ENCODE data around the gene FAM219A. TPM values are rescaled to one million over a fixed set of nuclear protein-coding genes. Genes with fewer than 3 reads are reported as not detected.

FAM219A gene
- total RNA-seq, 2 experiments from 2014 or later = 6.5 to 12.7 TPM

- no peak overlapping the region for H3K4me3 ChIP-seq (ENCODE audit: low read depth, low read length, poor library complexity, severe bottlenecking)
- no TSS peak for BruUV-seq (replicated peaks)
- H3K36me3 ChIP-seq (ENCODE audit: insufficient read depth, low read length) = no peaks in the 10 kb centered on the region
- no peak for DNase-seq (ENCODE audit: low spot score)
- H3K9me2 ChIP-seq (ENCODE audit: insufficient read depth, low read length) = no peaks in the 10 kb centered on the region
- no peak overlapping the region for H3K4me2 ChIP-seq (ENCODE audit: low read length)
- no peaks in the 10 kb centered on the region for H4K20me1 ChIP-seq (ENCODE audit: insufficient read depth, low read length)
- intact Hi-C loops (cut with micrococcal nuclease; ENCODE audit: unreplicated experiment) = no loop called here
- H3K4me1 ChIP-seq (ENCODE audit: insufficient read depth, low read length, poor library complexity, severe bottlenecking) = no peaks in the 10 kb centered on the region
- no peaks in the 10 kb centered on the region for H3K79me2 ChIP-seq (ENCODE audit: insufficient read depth, low read depth, low read length)
- no peak overlapping the region for H2AFZ ChIP-seq (ENCODE audit: low read length)
- TF ChIP-seq CTCF (conservative IDR thresholded peaks at IDR 0.05; ENCODE audit: low read length) = no peak
- TF ChIP-seq EZH2phosphoT487 (IDR thresholded peaks at IDR 0.05; ENCODE audit: borderline replicate concordance, low read depth, low read length) = no peak
- no peak overlapping the region for H3K27ac ChIP-seq (ENCODE audit: low read depth, low read length, poor library complexity, severe bottlenecking)
- ChIA-PET CTCF (ENCODE audit: unreplicated experiment) (no interaction called here), POLR2A (interaction anchor here (0.7 kb wide), 1 partner anchor 1031 kb away, joined by 5 read pairs; no protein-coding TSS in a partner anchor)
- no peaks in the 10 kb centered on the region for H3K9me3 ChIP-seq (ENCODE audit: low read length)
Measured at GRCh38 chr9:34479431-34479866, 21.1 kb upstream of the FAM219A start.

DNA sequence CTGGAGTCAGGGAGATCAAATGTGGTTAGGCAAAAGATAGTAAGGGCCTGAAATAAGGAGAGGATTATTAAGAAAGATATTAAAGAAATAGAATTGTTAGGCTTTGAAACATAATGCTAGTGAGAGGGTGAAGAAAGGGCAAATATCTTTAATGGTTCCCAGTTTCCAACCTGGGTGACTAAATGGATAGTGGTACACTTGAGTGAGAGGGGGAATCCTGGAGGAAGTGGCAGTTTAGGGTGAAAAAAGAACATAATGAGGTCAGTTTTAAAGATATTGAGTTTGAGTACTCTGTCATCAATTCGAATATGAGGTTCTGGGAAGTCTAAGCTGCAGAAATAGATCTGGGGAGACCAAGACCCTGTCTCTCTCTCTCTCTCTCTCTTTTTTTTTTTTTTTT, 19.2 kb upstream of the FAM219A start:
- no peaks in the 10 kb centered on the region for H3K4me1 ChIP-seq (ENCODE audit: insufficient read depth, low read length, poor library complexity, severe bottlenecking)
- H2AFZ ChIP-seq (ENCODE audit: low read length) = no peak overlapping the region
- CTCF ChIA-PET (ENCODE audit: unreplicated experiment) = no interaction called here
- no peaks in the 10 kb centered on the region for H3K36me3 ChIP-seq (ENCODE audit: insufficient read depth, low read length)
- no peak overlapping the region for H3K4me3 ChIP-seq (ENCODE audit: low read depth, low read length, poor library complexity, severe bottlenecking)
- H3K79me2 ChIP-seq (ENCODE audit: insufficient read depth, low read depth, low read length) = no peaks in the 10 kb centered on the region
- no peak overlapping the region for H3K4me2 ChIP-seq (ENCODE audit: low read length)
- POLR2A ChIA-PET = no interaction called here
- no peaks in the 10 kb centered on the region for H3K9me2 ChIP-seq (ENCODE audit: insufficient read depth, low read length)
- no peaks in the 10 kb centered on the region for H4K20me1 ChIP-seq (ENCODE audit: insufficient read depth, low read length)
- no peaks in the 10 kb centered on the region for H3K9me3 ChIP-seq (ENCODE audit: low read length)
- BruUV-seq (replicated peaks) = no TSS peak
- no peak for DNase-seq (ENCODE audit: low spot score)
- no peak overlapping the region for H3K27ac ChIP-seq (ENCODE audit: low read depth, low read length, poor library complexity, severe bottlenecking)
- TF ChIP-seq EZH2phosphoT487 (IDR thresholded peaks at IDR 0.05; ENCODE audit: borderline replicate concordance, low read depth, low read length) = no peak
- TF ChIP-seq CTCF (conservative IDR thresholded peaks at IDR 0.05; ENCODE audit: low read length) = no peak
- intact Hi-C loops (cut with micrococcal nuclease; ENCODE audit: unreplicated experiment) = no loop called here

DNA sequence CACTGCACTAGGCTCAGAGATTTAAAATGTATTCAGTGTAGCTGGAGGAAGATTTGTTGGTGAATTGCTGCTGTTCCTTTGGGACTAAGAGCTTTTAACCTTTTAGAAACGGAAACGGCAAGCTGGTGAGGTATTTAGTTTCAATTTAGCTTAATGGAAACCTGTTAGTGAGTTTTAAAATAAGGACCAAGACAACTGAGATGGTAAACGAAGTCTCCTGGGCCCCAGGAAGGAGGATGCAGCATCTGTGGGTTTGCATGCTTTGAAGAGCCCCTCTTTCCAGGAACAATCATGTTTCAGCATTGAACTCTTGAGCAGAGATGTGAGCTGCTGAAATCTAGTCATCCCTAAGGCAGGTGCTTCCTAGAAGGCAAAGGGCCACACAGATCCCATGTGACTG, 16.7 kb upstream of the FAM219A start:
- BruUV-seq (replicated peaks) = no TSS peak
- intact Hi-C loops (cut with micrococcal nuclease; ENCODE audit: unreplicated experiment) = no loop called here
- ChIA-PET POLR2A (no interaction called here), CTCF (ENCODE audit: unreplicated experiment) (no interaction called here)
- no peak overlapping the region for H3K27ac ChIP-seq (ENCODE audit: low read depth, low read length, poor library complexity, severe bottlenecking)
- no peak overlapping the region for H3K4me3 ChIP-seq (ENCODE audit: low read depth, low read length, poor library complexity, severe bottlenecking)
- H3K79me2 ChIP-seq (ENCODE audit: insufficient read depth, low read depth, low read length) = no peaks in the 10 kb centered on the region
- H4K20me1 ChIP-seq (ENCODE audit: insufficient read depth, low read length) = no peaks in the 10 kb centered on the region
- no peaks in the 10 kb centered on the region for H3K9me2 ChIP-seq (ENCODE audit: insufficient read depth, low read length)
- no peak overlapping the region for H3K4me2 ChIP-seq (ENCODE audit: low read length)
- H3K9me3 ChIP-seq (ENCODE audit: low read length) = no peaks in the 10 kb centered on the region
- H3K4me1 ChIP-seq (ENCODE audit: insufficient read depth, low read length, poor library complexity, severe bottlenecking) = no peaks in the 10 kb centered on the region
- peak; percentile 10 for DNase-seq (ENCODE audit: low spot score)
- H2AFZ ChIP-seq (ENCODE audit: low read length) = no peak overlapping the region
- no peaks in the 10 kb centered on the region for H3K36me3 ChIP-seq (ENCODE audit: insufficient read depth, low read length)
- TF ChIP-seq EZH2phosphoT487 (IDR thresholded peaks at IDR 0.05; ENCODE audit: borderline replicate concordance, low read depth, low read length) (no peak), CTCF (conservative IDR thresholded peaks at IDR 0.05; ENCODE audit: low read length) (no peak)
